SK-N-MC (cell line): ENCODE measurements around the gene CSRP3.

Experiments used
- EZH2 ChIP-seq: fragments of 200-600 bp; sonication (generic); IDR thresholded peaks from one replicate; pipeline ENCODE4 v1.6.1; 2017; ENCODE audit warnings: antibody characterized with exemption
- FOXP2 ChIP-seq: optimal IDR thresholded peaks from 2 replicates; pipeline ENCODE3; 2011; ENCODE audit warnings: mild to moderate bottlenecking, moderate library complexity; ENCODE audit not compliant: insufficient read depth; ENCODE audit errors: extremely low read length, control extremely low read depth
- POLR2AphosphoS5 ChIP-seq: IDR thresholded peaks from 2 replicates; pipeline ENCODE4 v1.6.1; 2012; ENCODE audit warnings: mild to moderate bottlenecking, low read depth, low read length, borderline replicate concordance

- TF ChIP-seq EZH2 (no peak), POLR2AphosphoS5 (no peak), FOXP2 (no peak)
These were observed 27.2 kb upstream of the CSRP3 start for GRCh38 chr11:19228968-19229367.
